Measurements from ENCODE around the gene VIPR2. TPM values are rescaled to one million over a fixed set of nuclear protein-coding genes. Genes with fewer than 3 reads are reported as not detected.

Gene VIPR2
- total and polyA plus RNA-seq, 2 of the 13 experiments (the other 11 are each of a cell fraction or from before 2014, with no cell fraction given), result not detected

DNA sequence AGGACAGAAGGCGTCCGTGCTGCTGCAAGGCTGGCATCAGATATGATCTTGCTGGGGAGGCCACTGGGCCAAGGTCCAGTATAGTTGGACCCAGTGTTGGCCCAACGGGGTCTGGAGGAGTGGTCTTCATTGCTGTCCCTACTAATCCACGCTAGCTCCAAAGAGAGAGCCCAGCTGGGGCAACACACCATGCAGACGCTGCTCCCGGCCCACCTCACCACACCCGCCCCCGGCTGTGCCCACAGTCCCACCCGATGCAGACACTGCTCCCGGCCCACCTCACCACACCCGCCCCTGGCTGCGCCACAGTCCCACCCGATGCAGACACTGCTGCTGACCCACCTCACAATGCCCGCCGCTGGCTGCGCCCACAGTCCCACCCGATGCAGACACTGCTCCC lies 121.5 kb downstream of the VIPR2 start:
- no peak for FAIRE-seq
- ATAC-seq, result no peak
- DNase-seq (ENCODE audit: low spot score), result no peak
- ChIA-PET POLR2A (no interaction called here), CTCF (ENCODE audit: low intra/inter-chr PET ratio, low total read pairs) (no interaction called here)
- H3K4me3 ChIP-seq (replicated peaks in 1 of 3; ENCODE audit: insufficient read depth in 1 of 3, low read depth in 2 of 3, low read length in 3 of 3), result no peak overlapping the region
- no peak overlapping the region for H3K27ac ChIP-seq (ENCODE audit: extremely low read length, insufficient read depth, low read length)
- no TSS peak for BruUV-seq (replicated peaks)
- peaks cover 1 to 27% of the 10 kb centered on the region in 2 experiments; a peak in 2 of 5 replicates for H3K27me3 ChIP-seq (ENCODE audit: control insufficient read depth in 1 of 2, insufficient read depth in 2 of 2, low read length in 2 of 2)
- no peaks in the 10 kb centered on the region for H3K9me3 ChIP-seq (ENCODE audit: low read length)
- H3K4me1 ChIP-seq (ENCODE audit: insufficient read depth, low read length), result no peaks in the 10 kb centered on the region
- no peaks in the 10 kb centered on the region for H3K79me2 ChIP-seq (ENCODE audit: insufficient read depth, low read length)
- WGBS (ENCODE audit: low lambda C conversion rate), result 73% methylated on average over 3 of the region's 17 CpGs
- H3K9ac ChIP-seq (ENCODE audit: insufficient read depth, low read depth, low read length), result no peak overlapping the region
- H2AFZ ChIP-seq (ENCODE audit: low read length), result no peak overlapping the region
- intact Hi-C loops (cut with micrococcal nuclease; ENCODE audit: unreplicated experiment) (no loop called here), in situ Hi-C loops (cut with HindIII; ENCODE audit: extremely low pct_ligation_motif_present, low pct_unique_long_range_greater_than_20kb) (no loop called here)
- no peaks in the 10 kb centered on the region for H3K36me3 ChIP-seq (replicated peaks in 1 of 2; ENCODE audit: control insufficient read depth in 1 of 2, insufficient read depth in 2 of 2, low read length in 2 of 2)
- H4K20me1 ChIP-seq (ENCODE audit: insufficient read depth, low read length), result no peaks in the 10 kb centered on the region
- no peak overlapping the region for H3K4me2 ChIP-seq (ENCODE audit: low read depth, low read length)
- no peak for TF ChIP-seq ZNF670 (CRISPR knock-in tag; IDR thresholded peaks at IDR 0.05; ENCODE audit: borderline replicate concordance)
- no peak for TF ChIP-seq ZNF883 (CRISPR knock-in tag; IDR thresholded peaks at IDR 0.05; ENCODE audit: not compliant biosample characterization)
- TF ChIP-seq ZNF747 (CRISPR knock-in tag; IDR thresholded peaks at IDR 0.05; ENCODE audit: borderline replicate concordance), result no peak
- TF ChIP-seq MAZ (IDR thresholded peaks at IDR 0.05; ENCODE audit: borderline replicate concordance, low read depth, low read length), result no peak
- TF ChIP-seq MAZ (CRISPR knock-in tag; IDR thresholded peaks at IDR 0.05; ENCODE audit: low read depth), result no peak
- TF ChIP-seq RARA (CRISPR knock-in tag; IDR thresholded peaks at IDR 0.05), result no peak
- TF ChIP-seq ZNF543 (CRISPR knock-in tag; IDR thresholded peaks at IDR 0.05), result no peak
- TF ChIP-seq TCF7L2 (IDR thresholded peaks at IDR 0.05; ENCODE audit: low read depth, low read length), result no peak
- TF ChIP-seq, protein P1, sequence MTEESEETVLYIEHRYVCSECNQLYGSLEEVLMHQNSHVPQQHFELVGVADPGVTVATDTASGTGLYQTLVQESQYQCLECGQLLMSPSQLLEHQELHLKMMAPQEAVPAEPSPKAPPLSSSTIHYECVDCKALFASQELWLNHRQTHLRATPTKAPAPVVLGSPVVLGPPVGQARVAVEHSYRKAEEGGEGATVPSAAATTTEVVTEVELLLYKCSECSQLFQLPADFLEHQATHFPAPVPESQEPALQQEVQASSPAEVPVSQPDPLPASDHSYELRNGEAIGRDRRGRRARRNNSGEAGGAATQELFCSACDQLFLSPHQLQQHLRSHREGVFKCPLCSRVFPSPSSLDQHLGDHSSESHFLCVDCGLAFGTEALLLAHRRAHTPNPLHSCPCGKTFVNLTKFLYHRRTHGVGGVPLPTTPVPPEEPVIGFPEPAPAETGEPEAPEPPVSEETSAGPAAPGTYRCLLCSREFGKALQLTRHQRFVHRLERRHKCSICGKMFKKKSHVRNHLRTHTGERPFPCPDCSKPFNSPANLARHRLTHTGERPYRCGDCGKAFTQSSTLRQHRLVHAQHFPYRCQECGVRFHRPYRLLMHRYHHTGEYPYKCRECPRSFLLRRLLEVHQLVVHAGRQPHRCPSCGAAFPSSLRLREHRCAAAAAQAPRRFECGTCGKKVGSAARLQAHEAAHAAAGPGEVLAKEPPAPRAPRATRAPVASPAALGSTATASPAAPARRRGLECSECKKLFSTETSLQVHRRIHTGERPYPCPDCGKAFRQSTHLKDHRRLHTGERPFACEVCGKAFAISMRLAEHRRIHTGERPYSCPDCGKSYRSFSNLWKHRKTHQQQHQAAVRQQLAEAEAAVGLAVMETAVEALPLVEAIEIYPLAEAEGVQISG (CRISPR knock-in tag; IDR thresholded peaks at IDR 0.05), result no peak
- TF ChIP-seq ZNF562 (CRISPR knock-in tag; IDR thresholded peaks at IDR 0.05; ENCODE audit: borderline replicate concordance), result no peak
- TF ChIP-seq IKZF1 (IDR thresholded peaks at IDR 0.05), result no peak
- TF ChIP-seq ZNF552 (CRISPR knock-in tag; IDR thresholded peaks at IDR 0.05; ENCODE audit: borderline replicate concordance), result no peak
- TF ChIP-seq, protein P2, sequence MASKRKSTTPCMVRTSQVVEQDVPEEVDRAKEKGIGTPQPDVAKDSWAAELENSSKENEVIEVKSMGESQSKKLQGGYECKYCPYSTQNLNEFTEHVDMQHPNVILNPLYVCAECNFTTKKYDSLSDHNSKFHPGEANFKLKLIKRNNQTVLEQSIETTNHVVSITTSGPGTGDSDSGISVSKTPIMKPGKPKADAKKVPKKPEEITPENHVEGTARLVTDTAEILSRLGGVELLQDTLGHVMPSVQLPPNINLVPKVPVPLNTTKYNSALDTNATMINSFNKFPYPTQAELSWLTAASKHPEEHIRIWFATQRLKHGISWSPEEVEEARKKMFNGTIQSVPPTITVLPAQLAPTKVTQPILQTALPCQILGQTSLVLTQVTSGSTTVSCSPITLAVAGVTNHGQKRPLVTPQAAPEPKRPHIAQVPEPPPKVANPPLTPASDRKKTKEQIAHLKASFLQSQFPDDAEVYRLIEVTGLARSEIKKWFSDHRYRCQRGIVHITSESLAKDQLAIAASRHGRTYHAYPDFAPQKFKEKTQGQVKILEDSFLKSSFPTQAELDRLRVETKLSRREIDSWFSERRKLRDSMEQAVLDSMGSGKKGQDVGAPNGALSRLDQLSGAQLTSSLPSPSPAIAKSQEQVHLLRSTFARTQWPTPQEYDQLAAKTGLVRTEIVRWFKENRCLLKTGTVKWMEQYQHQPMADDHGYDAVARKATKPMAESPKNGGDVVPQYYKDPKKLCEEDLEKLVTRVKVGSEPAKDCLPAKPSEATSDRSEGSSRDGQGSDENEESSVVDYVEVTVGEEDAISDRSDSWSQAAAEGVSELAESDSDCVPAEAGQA (IDR thresholded peaks at IDR 0.05; ENCODE audit: low read depth), result no peak
- TF ChIP-seq, protein P2 (CRISPR knock-in tag; IDR thresholded peaks at IDR 0.05; ENCODE audit: borderline replicate concordance), result no peak
- TF ChIP-seq, protein P3, sequence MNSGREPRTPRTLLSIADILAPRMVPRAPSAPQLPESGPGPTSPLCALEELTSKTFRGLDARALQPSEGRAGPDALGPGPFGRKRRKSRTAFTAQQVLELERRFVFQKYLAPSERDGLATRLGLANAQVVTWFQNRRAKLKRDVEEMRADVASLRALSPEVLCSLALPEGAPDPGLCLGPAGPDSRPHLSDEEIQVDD (CRISPR knock-in tag; IDR thresholded peaks at IDR 0.05; ENCODE audit: borderline replicate concordance), result no peak
- TF ChIP-seq KLF12 (CRISPR knock-in tag; IDR thresholded peaks at IDR 0.05; ENCODE audit: borderline replicate concordance), result no peak
